ENCODE results near the gene ETDC. TPM values are rescaled to one million over a fixed set of nuclear protein-coding genes. Genes with fewer than 3 reads are reported as not detected.

The ETDC gene
- total RNA-seq, 2 donors from 2014 or later = not detected

DNA sequence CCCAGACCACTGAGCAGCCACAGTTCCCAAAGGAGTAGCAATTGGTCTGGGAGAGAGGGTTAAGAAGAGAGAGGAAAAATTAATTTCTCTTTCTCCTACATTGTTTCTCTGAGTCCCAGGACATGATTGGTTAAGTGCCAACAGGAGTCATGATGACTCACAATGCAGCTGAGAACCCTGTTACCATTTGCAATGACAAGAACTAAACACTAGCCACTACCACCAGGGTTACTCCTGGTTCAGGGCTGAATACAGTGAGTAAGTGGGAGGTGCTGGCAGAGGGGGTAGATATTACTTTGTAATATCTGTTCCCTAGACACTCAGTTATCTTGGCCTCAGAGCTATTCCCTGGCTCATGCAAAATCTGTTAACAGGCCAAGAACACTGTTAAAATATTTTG lies 18.0 kb downstream of the ETDC start:
- ATAC-seq (no peak), DNase-seq (ENCODE audit: low spot score in 2 of 2) (no peak)
- peaks cover 3% of the 10 kb centered on the region in 2 donors for H3K9me3 Mint-ChIP-seq
- peaks cover 32 to 53% of the 10 kb centered on the region in 2 donors for H3K36me3 Mint-ChIP-seq
- H3K27ac Mint-ChIP-seq = no peak overlapping the region

GRCh38 chrX:135328421-135329005 lies 19.2 kb downstream of the ETDC start:
- peaks cover 0 to 5% of the 10 kb centered on the region in 2 donors for H3K9me3 Mint-ChIP-seq
- DNase-seq (ENCODE audit: low spot score in 2 of 2) (no peak), ATAC-seq (no peak)
- peaks cover 31 to 49% of the 10 kb centered on the region in 2 donors for H3K36me3 Mint-ChIP-seq
- no peak overlapping the region for H3K27ac Mint-ChIP-seq

DNA sequence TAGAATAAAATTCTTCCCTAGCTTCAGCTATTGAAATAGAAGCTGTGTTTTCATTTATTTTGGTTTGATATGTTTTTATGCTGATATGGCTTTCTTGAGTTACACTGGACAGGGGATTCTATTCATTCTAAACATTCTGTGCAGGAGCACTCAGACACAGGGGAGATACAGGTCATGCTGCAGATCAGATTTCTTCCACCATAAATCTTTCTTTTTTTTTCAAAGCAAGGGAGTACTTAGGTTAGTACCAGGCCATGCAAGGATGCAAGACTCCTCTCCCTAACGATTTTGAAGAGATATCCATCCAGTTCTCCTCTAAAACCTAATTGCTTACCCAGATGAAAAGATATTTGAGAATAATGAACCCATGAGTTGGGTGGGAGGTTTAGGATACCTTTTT lies 21.4 kb downstream of the ETDC start:
- Mint-ChIP-seq H3K36me3 (peaks cover 20 to 35% of the 10 kb centered on the region in 2 donors), H3K9me3 (peaks cover 0 to 5% of the 10 kb centered on the region in 2 donors), H3K27ac (no peak overlapping the region)
- DNase-seq (ENCODE audit: low spot score in 2 of 2) (no peak), ATAC-seq (no peak)

DNA sequence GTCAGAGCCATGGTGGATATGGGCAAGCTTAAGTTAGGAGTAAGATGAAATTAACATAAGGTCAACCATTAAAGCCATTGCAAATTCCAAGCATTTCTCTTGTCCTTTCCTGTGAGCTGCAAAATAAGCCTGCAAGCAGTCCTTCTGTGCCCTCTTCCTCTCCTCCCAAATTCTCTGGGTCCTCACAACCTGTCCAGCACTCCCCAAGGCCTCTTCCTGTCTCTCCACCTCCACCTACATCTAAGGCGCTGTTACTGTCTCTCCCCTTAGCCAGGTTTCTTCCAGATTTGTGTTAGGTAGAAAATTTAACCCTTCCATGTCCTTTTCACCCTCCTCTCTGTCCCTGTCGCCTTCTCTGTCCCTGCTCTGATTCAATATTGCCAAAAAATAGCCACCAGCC lies 22.2 kb downstream of the ETDC start:
- no peak for DNase-seq (ENCODE audit: low spot score in 2 of 2)
- Mint-ChIP-seq H3K9me3 (peaks cover 0 to 5% of the 10 kb centered on the region in 2 donors), H3K27ac (no peak overlapping the region), H3K36me3 (peaks cover 15 to 28% of the 10 kb centered on the region in 2 donors)
- ATAC-seq = no peak

DNA sequence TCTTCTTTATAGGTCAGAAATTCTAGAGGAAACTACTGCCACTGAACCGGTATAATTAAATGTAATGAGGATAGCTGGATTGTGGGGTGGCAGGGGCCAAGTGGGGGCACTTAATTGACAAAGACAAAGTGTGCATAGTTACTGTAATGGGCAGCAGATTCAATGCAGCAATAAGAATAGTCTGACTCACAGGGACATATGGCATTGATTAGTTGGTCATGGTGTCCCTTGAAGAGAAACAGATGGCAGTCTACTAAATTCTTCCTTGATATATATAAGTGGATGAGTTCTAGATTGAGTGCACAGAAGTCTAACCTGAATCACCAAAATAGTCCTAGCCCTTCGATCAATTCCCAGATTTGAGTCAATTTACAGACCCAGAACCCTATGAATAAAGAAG lies 31.6 kb downstream of the ETDC start:
- Mint-ChIP-seq H3K36me3 (peaks cover 7 to 12% of the 10 kb centered on the region in 2 donors), H3K9me3 (no peaks in the 10 kb centered on the region), H3K27ac (peak overlapping the region in 1 of 2 donors; percentile 50)
- ATAC-seq (no peak), DNase-seq (ENCODE audit: low spot score in 2 of 2) (no peak)

DNA sequence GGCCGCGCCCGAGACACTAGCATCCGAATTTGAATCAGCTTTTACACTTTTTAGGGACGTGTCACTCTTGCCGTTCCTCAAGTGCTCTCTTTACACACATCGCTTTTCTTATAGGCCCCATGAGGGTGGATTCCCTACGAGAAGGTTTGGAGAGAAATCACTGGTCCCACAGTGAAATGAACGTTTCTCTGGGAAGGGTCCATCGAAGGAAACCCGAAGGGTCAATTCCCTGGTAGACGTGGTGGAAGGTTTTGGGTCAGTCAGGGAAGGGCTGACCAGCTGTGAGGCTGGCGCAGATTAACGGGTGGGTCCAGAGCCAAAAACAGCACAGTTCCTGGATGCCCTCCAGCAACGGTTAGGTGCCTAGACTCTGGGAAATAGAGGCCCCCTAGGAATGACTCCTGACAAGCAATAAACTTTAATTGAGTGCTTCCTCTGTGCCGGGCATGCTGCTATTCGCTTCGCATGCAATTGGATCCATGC lies 35.9 kb downstream of the ETDC start:
- peak overlapping the region; percentile 74 to 95 for H3K27ac Mint-ChIP-seq
- no peaks in the 10 kb centered on the region for H3K9me3 Mint-ChIP-seq
- ATAC-seq (no peak), DNase-seq (ENCODE audit: low spot score in 2 of 2) (no peak)
- peaks cover 7 to 13% of the 10 kb centered on the region in 2 donors for H3K36me3 Mint-ChIP-seq

- DNase-seq (ENCODE audit: low spot score in 2 of 2) = no peak
- no peak overlapping the region for H3K27ac Mint-ChIP-seq
- no peaks in the 10 kb centered on the region for H3K9me3 Mint-ChIP-seq
- no peak for ATAC-seq
- H3K36me3 Mint-ChIP-seq = peaks cover 13 to 26% of the 10 kb centered on the region in 2 donors
Observed at GRCh38 chrX:135346975-135347374, 37.7 kb downstream of the ETDC start.

GRCh38 chrX:135347381-135348016 lies 38.2 kb downstream of the ETDC start:
- ATAC-seq = no peak
- Mint-ChIP-seq H3K9me3 (no peaks in the 10 kb centered on the region), H3K36me3 (peaks cover 13 to 24% of the 10 kb centered on the region in 2 donors), H3K27ac (no peak overlapping the region)
- DNase-seq (ENCODE audit: low spot score in 2 of 2) = no peak

- Mint-ChIP-seq H3K9me3 (no peaks in the 10 kb centered on the region), H3K27ac (no peak overlapping the region), H3K36me3 (peaks cover 13% of the 10 kb centered on the region in 2 donors)
- ATAC-seq = no peak
- DNase-seq (ENCODE audit: low spot score in 2 of 2) = no peak
Observed at GRCh38 chrX:135354288-135354687, 45.0 kb downstream of the ETDC start.

Other genes starting within 250 kb of the ETDC start
- gene SMIM10L2B, start 210.8 kb upstream of the ETDC start, total RNA-seq = under 1 TPM; 0.07 to 0.19 TPM
- gene ETDB, start 189.0 kb upstream of the ETDC start, total RNA-seq = not detected
- not detected for gene CT55, start 138.1 kb upstream of the ETDC start, total RNA-seq
- gene ETDA, start 57.4 kb upstream of the ETDC start, total RNA-seq = not detected
- gene ZNF75D, start 34.6 kb downstream of the ETDC start, total RNA-seq = 1 to 10 TPM; 4.1 to 5.8 TPM
- 1 to 10 TPM; 1.6 to 2.3 TPM for gene ZNF449, start 35.3 kb downstream of the ETDC start, total RNA-seq
- gene SMIM10L2A, start 112.5 kb downstream of the ETDC start, total RNA-seq = under 1 TPM; 0.18 to 0.54 TPM
- 10 to 100 TPM; 26.0 to 30.3 TPM for gene INTS6L, start 211.2 kb downstream of the ETDC start, total RNA-seq

Data from activated naive CD4-positive, alpha-beta T cell treated with anti-CD3 and anti-CD28 coated beads, Interleukin-2, amount 50 U/mL, for 72 hours (primary cell).